Measurements from ENCODE around the gene APBA2.

GRCh38 chr15:28911310-28911931, 25.6 kb downstream of the APBA2 start:
- no peak for TF ChIP-seq ZNF251 (CRISPR knock-in tag; IDR thresholded peaks at IDR 0.05)
- TF ChIP-seq CTCF (CRISPR knock-in tag; IDR thresholded peaks at IDR 0.05), result no peak
- TF ChIP-seq MIXL1 (CRISPR knock-in tag; IDR thresholded peaks at IDR 0.05), result no peak
- TF ChIP-seq TOE1 (CRISPR knock-in tag; IDR thresholded peaks at IDR 0.05), result no peak
- TF ChIP-seq ZHX1 (CRISPR knock-in tag; IDR thresholded peaks at IDR 0.05; ENCODE audit: low read depth), result no peak
- no peak for TF ChIP-seq ZBTB43 (CRISPR knock-in tag; conservative IDR thresholded peaks at IDR 0.05)
- TF ChIP-seq POLR2A (IDR thresholded peaks at IDR 0.05; ENCODE audit: insufficient read depth in 1 of 2, low read depth in 2 of 2, low read length in 2 of 2), result no peak
- TF ChIP-seq ZNF577 (CRISPR knock-in tag; IDR thresholded peaks at IDR 0.05; ENCODE audit: borderline replicate concordance, low read depth), result no peak
- no peak for TF ChIP-seq ZIK1 (CRISPR knock-in tag; IDR thresholded peaks at IDR 0.05; ENCODE audit: borderline replicate concordance, low read depth)
- no peak for TF ChIP-seq ETS1 (CRISPR knock-in tag; IDR thresholded peaks at IDR 0.05)
- no peak for TF ChIP-seq MZF1 (CRISPR knock-in tag; IDR thresholded peaks at IDR 0.05; ENCODE audit: borderline replicate concordance)

Measured in HepG2 (cell line).